Trophoblast cell (in vitro differentiated cells and primary cell): Measurements from ENCODE around the gene IGFBP2.

Source experiments
- DNase-seq, 2 donors: peaks; one replicate each; pipeline ENCODE4 v3.0.0-alpha.2; 2016
- H2AFZ ChIP-seq: 2 replicates; pipeline ENCODE4 v1.6.1; 2013; ENCODE audit warnings: low read length, moderate library complexity, mild to moderate bottlenecking; ENCODE audit not compliant: insufficient read depth, poor library complexity
- H2AK5ac ChIP-seq: 2 replicates; pipeline ENCODE4 v1.6.1; 2013; ENCODE audit warnings: mild to moderate bottlenecking, low read length
- H2BK120ac ChIP-seq: 2 replicates; pipeline ENCODE4 v1.6.1; 2013; ENCODE audit warnings: low read length, mild to moderate bottlenecking, moderate library complexity; ENCODE audit not compliant: insufficient read depth, poor library complexity
- H2BK12ac ChIP-seq: 2 replicates; pipeline ENCODE4 v1.6.1; 2013; ENCODE audit warnings: mild to moderate bottlenecking, low read length, moderate library complexity
- H2BK5ac ChIP-seq: 2 replicates; pipeline ENCODE4 v1.6.1; 2013; ENCODE audit warnings: low read length, low read depth, moderate library complexity, mild to moderate bottlenecking; ENCODE audit not compliant: poor library complexity
- H3K14ac ChIP-seq: 2 replicates; pipeline ENCODE4 v1.6.1; 2013; ENCODE audit warnings: mild to moderate bottlenecking, low read length
- H3K18ac ChIP-seq: 2 replicates; pipeline ENCODE4 v1.6.1; 2013; ENCODE audit warnings: mild to moderate bottlenecking, low read length
- H3K23ac ChIP-seq: 2 replicates; pipeline ENCODE4 v1.6.1; 2013; ENCODE audit warnings: low read length
- H3K27ac ChIP-seq: 2 replicates; pipeline ENCODE4 v1.5.1; 2013; ENCODE audit warnings: low read depth, mild to moderate bottlenecking, inconsistent platforms, low read length, moderate library complexity
- H3K27me3 ChIP-seq: 2 replicates; pipeline ENCODE4 v1.6.1; 2013; ENCODE audit warnings: inconsistent platforms, mild to moderate bottlenecking, low read length, moderate library complexity; ENCODE audit not compliant: insufficient read depth
- H3K36me3 ChIP-seq, 2 experiments: 1 replicate in 1 of 2; 2 replicates in 1 of 2; pipeline ENCODE4 v1.6.1; 2013; ENCODE audit warnings: low read length in 2 of 2, mild to moderate bottlenecking in 2 of 2, moderate library complexity in 1 of 2; ENCODE audit not compliant: insufficient read depth in 2 of 2, control insufficient read depth in 1 of 2
- H3K4ac ChIP-seq: 2 replicates; pipeline ENCODE4 v1.6.1; 2013; ENCODE audit warnings: low read depth, mild to moderate bottlenecking, low read length, moderate library complexity
- H3K4me1 ChIP-seq, 2 experiments: 1 replicate in 1 of 2; 2 replicates in 1 of 2; pipeline ENCODE4 v1.6.1; 2013; ENCODE audit warnings: low read length in 2 of 2, mild to moderate bottlenecking in 2 of 2, moderate library complexity in 1 of 2; ENCODE audit not compliant: insufficient read depth in 2 of 2, control insufficient read depth in 1 of 2
- H3K4me2 ChIP-seq: 2 replicates; pipeline ENCODE4 v1.6.1; 2013; ENCODE audit warnings: inconsistent platforms, mild to moderate bottlenecking, low read length, moderate library complexity
- H3K4me3 ChIP-seq: 2 replicates; pipeline ENCODE4 v1.5.1; 2013; ENCODE audit warnings: mild to moderate bottlenecking, low read depth, low read length, inconsistent platforms
- H3K79me1 ChIP-seq: one replicate; pipeline ENCODE4 v1.6.1; 2013; ENCODE audit warnings: low read length
- H3K79me2 ChIP-seq: 2 replicates; pipeline ENCODE4 v1.6.1; 2013; ENCODE audit warnings: low read length, mild to moderate bottlenecking; ENCODE audit not compliant: control insufficient read depth, insufficient read depth, poor library complexity
- H3K9ac ChIP-seq: 2 replicates; pipeline ENCODE4 v1.6.1; 2013; ENCODE audit warnings: mild to moderate bottlenecking, low read length
- H3K9me3 ChIP-seq: 2 replicates; pipeline ENCODE4 v1.6.1; 2013; ENCODE audit warnings: low read depth, mild to moderate bottlenecking, control low read depth, inconsistent platforms, low read length; ENCODE audit not compliant: insufficient read depth
- H4K12ac ChIP-seq: 2 replicates; pipeline ENCODE4 v1.6.1; 2013; ENCODE audit warnings: low read depth, mild to moderate bottlenecking, low read length, moderate library complexity
- H4K8ac ChIP-seq: 2 replicates; pipeline ENCODE4 v1.6.1; 2013; ENCODE audit warnings: low read depth, mild to moderate bottlenecking, low read length, moderate library complexity
- H4K91ac ChIP-seq: one replicate; pipeline ENCODE4 v1.6.1; 2013; ENCODE audit warnings: low read depth, mild to moderate bottlenecking, low read length, moderate library complexity
- WGBS: extraction: QIAGEN DNeasy Blood & Tissue Kit; methylation state at CpG from one replicate; pipeline ENCODE4 v1.1.7; 2013; ENCODE audit warnings: missing lambda C conversion rate; ENCODE audit not compliant: insufficient read length, insufficient coverage; ENCODE audit errors: extremely low coverage; 5-methylcytosine and 5-hydroxymethylcytosine counted together

Gene IGFBP2

GRCh38 chr2:216673609-216674008, 40.4 kb downstream of the IGFBP2 start:
- H3K79me1 ChIP-seq = no peaks in the 10 kb centered on the region
- no peak overlapping the region for H2AK5ac ChIP-seq
- no peak overlapping the region for H3K9ac ChIP-seq
- no peaks in the 10 kb centered on the region for H3K79me2 ChIP-seq
- no peak overlapping the region for H4K12ac ChIP-seq
- H3K9me3 ChIP-seq = peaks cover 2% of the 10 kb centered on the region
- no peaks in the 10 kb centered on the region for H3K27me3 ChIP-seq
- H2BK120ac ChIP-seq = no peak overlapping the region
- no peak overlapping the region for H3K27ac ChIP-seq
- H3K36me3 ChIP-seq = peaks cover 37 to 44% of the 10 kb centered on the region in 2 experiments
- WGBS = no CpG with 5 or more reads among the region's 9 CpGs
- no peak overlapping the region for H2BK12ac ChIP-seq
- H3K18ac ChIP-seq = no peak overlapping the region
- no peak overlapping the region for H2BK5ac ChIP-seq
- no peak overlapping the region for H4K8ac ChIP-seq
- H3K4ac ChIP-seq = no peak overlapping the region
- no peaks in the 10 kb centered on the region for H3K4me1 ChIP-seq
- no peak overlapping the region for H2AFZ ChIP-seq
- H3K14ac ChIP-seq = no peak overlapping the region
- H3K23ac ChIP-seq = no peak overlapping the region
- H4K91ac ChIP-seq = no peak overlapping the region
- no peak overlapping the region for H3K4me3 ChIP-seq
- no peak overlapping the region for H3K4me2 ChIP-seq
- no peak for DNase-seq

GRCh38 chr2:216674376-216674775, 41.2 kb downstream of the IGFBP2 start:
- DNase-seq = no peak
- Histone ChIP-seq H3K18ac (no peak overlapping the region), H4K91ac (no peak overlapping the region), H3K9ac (no peak overlapping the region), H3K27ac (no peak overlapping the region), H3K79me2 (no peaks in the 10 kb centered on the region), H4K8ac (no peak overlapping the region), H3K23ac (no peak overlapping the region), H3K79me1 (no peaks in the 10 kb centered on the region), H4K12ac (no peak overlapping the region), H2BK12ac (no peak overlapping the region), H3K4me1 (peaks cover 0 to 4% of the 10 kb centered on the region in 2 experiments), H3K14ac (no peak overlapping the region), H3K27me3 (no peaks in the 10 kb centered on the region), H3K4ac (no peak overlapping the region), H2BK5ac (no peak overlapping the region), H3K36me3 (peaks cover 44 to 52% of the 10 kb centered on the region in 2 experiments), H2AK5ac (no peak overlapping the region), H3K4me2 (no peak overlapping the region), H2AFZ (no peak overlapping the region), H3K9me3 (peaks cover 2% of the 10 kb centered on the region), H3K4me3 (no peak overlapping the region), H2BK120ac (no peak overlapping the region)
- no CpG with 5 or more reads among the region's 9 CpGs for WGBS

- no CpG with 5 or more reads among the region's 17 CpGs for WGBS
- Histone ChIP-seq H3K27me3 (no peaks in the 10 kb centered on the region), H3K14ac (no peak overlapping the region), H2AK5ac (no peak overlapping the region), H4K91ac (no peak overlapping the region), H3K4me2 (no peak overlapping the region), H4K8ac (no peak overlapping the region), H3K4me3 (no peak overlapping the region), H2AFZ (no peak overlapping the region), H3K9me3 (peaks cover 2% of the 10 kb centered on the region), H3K18ac (no peak overlapping the region), H2BK5ac (no peak overlapping the region), H3K4me1 (peaks cover 9 to 14% of the 10 kb centered on the region in 2 experiments), H4K12ac (no peak overlapping the region), H3K27ac (no peak overlapping the region), H3K79me1 (peaks cover 2% of the 10 kb centered on the region), H3K36me3 (peaks cover 52 to 59% of the 10 kb centered on the region in 2 experiments), H2BK12ac (no peak overlapping the region), H3K9ac (no peak overlapping the region), H3K79me2 (peaks cover 1% of the 10 kb centered on the region), H3K23ac (no peak overlapping the region), H3K4ac (no peak overlapping the region), H2BK120ac (no peak overlapping the region)
- no peak for DNase-seq
Observed at GRCh38 chr2:216676630-216677029, 43.4 kb downstream of the IGFBP2 start.

DNA sequence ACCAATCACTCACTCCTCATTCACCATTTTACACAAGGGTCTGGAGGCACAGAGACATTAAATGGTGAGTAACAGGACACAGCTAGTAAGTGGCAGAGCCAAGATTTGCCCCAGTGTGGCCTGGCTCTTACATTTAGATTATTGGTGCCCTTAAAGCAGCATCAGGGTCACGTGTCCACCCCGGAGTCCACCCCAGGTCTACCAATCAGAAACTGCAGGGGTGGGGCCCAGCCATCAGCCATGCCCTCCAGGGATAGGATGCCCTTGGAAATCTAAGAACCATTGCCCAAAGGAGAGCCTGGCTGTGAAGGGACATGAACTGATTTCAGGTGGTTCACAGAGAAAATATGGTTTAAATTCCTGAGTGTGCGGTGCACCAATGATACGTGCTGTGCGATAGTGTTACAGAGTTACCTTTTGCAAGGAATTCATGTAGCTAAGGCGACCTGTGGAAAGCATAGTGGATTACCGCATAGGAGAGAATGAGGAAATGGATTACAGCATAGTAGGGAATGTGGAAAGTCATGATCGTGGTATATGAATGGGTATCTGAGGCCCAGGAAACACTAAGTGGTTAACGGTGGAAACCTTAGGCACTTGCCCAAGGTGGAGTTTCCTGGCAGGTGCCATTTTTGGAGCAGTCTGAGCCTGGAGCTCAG, 44.3 kb downstream of the IGFBP2 start:
- Histone ChIP-seq H3K4me3 (no peak overlapping the region), H4K91ac (no peak overlapping the region), H2AFZ (no peak overlapping the region), H2BK12ac (no peak overlapping the region), H3K9me3 (peaks cover 2% of the 10 kb centered on the region), H3K36me3 (peaks cover 52 to 59% of the 10 kb centered on the region in 2 experiments), H3K27me3 (no peaks in the 10 kb centered on the region), H2AK5ac (no peak overlapping the region), H3K18ac (no peak overlapping the region), H3K4me1 (peaks cover 10 to 14% of the 10 kb centered on the region in 2 experiments), H3K79me2 (peaks cover 1% of the 10 kb centered on the region), H4K8ac (no peak overlapping the region), H3K79me1 (peaks cover 2% of the 10 kb centered on the region), H3K27ac (no peak overlapping the region), H3K4me2 (no peak overlapping the region), H3K4ac (no peak overlapping the region), H4K12ac (no peak overlapping the region), H3K23ac (no peak overlapping the region), H2BK5ac (no peak overlapping the region), H3K14ac (no peak overlapping the region), H2BK120ac (no peak overlapping the region), H3K9ac (no peak overlapping the region)
- DNase-seq = peak; percentile 49 to 81
- WGBS = no CpG with 5 or more reads among the region's 9 CpGs
